ENCODE measurements around the gene MAP3K21.

Gene MAP3K21

DNA sequence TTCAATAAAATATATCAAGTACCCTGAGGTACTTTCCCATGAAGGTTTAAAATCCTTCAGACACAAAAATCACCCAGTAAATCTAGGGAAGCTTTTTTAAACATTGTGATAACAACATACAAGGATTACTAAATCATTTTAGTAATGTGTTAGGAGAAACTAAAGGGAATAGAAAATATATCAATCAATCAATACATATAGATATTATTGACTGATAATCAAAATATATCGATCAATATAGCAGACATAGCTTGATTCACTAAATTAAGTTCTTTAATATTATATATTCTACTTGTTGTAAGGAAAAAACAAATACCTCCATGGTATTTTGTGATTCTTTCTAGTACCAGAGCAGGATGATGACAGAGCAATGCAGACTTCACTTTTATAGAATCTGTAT lies 35.2 kb downstream of the MAP3K21 start:
- no peak overlapping the region for H3K4me2 ChIP-seq
- H3K9ac ChIP-seq, result no peak overlapping the region
- H3K4me3 ChIP-seq, result no peak overlapping the region
- H3K4me1 ChIP-seq, result peaks cover 0 to 6% (median 0%) of the 10 kb centered on the region in 10 experiments; a peak in 2 of 20 replicates
- H3K27ac ChIP-seq, result no peak overlapping the region
- H3K36me3 ChIP-seq, result 0 out of 22 replicates have a peak, but pooled peaks cover 0 to 5% (median 0%) of the 10 kb centered on the region in 11 experiments
- H4K20me1 ChIP-seq, result no peaks in the 10 kb centered on the region
- H3K9me3 ChIP-seq (replicated peaks in 1 of 11), result no peaks in the 10 kb centered on the region
- H3K27me3 ChIP-seq, result no peaks in the 10 kb centered on the region
- no peak for TF ChIP-seq Cebpa-rat (IDR thresholded peaks at IDR 0.05)

DNA sequence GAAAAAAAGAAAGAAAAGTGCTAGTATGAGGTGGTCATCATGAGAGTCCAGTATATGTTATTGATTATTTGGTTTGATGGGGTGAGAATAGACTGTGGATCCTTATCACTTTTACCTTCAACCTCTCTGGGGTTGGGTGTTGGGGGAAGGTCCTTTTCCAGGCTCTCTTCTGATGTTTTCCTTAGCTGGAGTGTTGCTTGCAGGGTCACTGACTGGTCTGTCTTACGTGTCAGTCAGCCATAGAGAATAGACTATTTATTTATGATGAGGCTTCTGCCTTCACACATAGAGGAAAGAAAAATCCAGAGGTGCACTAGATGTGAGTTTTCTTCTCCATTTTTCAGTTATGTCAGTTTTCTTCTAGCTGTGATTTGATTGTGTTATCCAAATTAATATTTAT lies 36.5 kb downstream of the MAP3K21 start:
- Histone ChIP-seq H3K9me3 (replicated peaks in 1 of 11) (no peaks in the 10 kb centered on the region), H3K36me3 (0 out of 22 replicates have a peak, but pooled peaks cover 0 to 5% (median 0%) of the 10 kb centered on the region in 11 experiments), H3K4me1 (no peaks in the 10 kb centered on the region), H3K27me3 (no peaks in the 10 kb centered on the region), H3K27ac (no peak overlapping the region), H3K4me3 (no peak overlapping the region), H4K20me1 (no peaks in the 10 kb centered on the region), H3K4me2 (no peak overlapping the region), H3K9ac (no peak overlapping the region)
- TF ChIP-seq Cebpa-rat (IDR thresholded peaks at IDR 0.05), result no peak

DNA sequence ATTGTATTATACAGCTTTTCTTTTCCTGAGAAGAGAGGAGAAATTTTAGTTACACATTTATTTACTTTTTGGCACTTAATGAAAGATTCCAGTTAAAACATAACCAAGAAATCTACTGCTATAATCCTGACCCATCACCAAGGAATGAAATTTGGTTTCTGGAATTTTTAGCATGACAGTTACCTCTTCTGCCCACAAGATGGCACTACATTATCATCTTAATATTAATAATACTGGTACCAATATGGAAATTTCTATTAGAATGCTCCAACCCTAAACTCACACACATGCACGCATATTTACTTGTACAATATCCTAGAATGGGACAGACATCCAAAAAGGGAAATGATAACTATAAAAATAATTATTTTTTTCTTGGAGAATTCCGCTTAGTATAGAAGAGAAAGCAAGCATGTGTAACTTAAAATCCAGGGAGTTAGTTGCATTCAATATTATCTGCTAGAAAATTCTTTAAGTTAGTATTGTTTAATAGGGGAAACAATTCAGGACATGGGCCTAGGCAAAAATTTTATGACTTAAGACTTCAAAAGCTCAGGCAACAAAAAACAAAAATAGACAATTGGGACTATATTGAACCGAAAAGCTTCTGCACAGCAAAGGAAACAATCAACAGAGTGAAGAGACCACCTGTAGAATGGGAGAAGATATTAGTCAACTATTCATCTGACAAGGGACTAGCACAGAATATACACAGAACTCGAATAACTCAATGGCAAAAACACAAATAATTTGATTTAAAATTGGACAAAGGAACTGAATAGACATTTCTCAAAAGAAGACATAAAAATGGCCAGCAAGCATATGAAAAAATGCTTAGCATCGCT lies 37.4 kb downstream of the MAP3K21 start:
- Histone ChIP-seq H3K4me1 (no peaks in the 10 kb centered on the region), H3K4me2 (no peak overlapping the region), H3K27me3 (no peaks in the 10 kb centered on the region), H3K9ac (no peak overlapping the region), H4K20me1 (no peaks in the 10 kb centered on the region), H3K9me3 (replicated peaks in 1 of 11) (no peaks in the 10 kb centered on the region), H3K4me3 (no peak overlapping the region), H3K27ac (no peak overlapping the region), H3K36me3 (0 out of 22 replicates have a peak, but pooled peaks cover 0 to 5% (median 0%) of the 10 kb centered on the region in 11 experiments)
- no peak for TF ChIP-seq Cebpa-rat (IDR thresholded peaks at IDR 0.05)

DNA sequence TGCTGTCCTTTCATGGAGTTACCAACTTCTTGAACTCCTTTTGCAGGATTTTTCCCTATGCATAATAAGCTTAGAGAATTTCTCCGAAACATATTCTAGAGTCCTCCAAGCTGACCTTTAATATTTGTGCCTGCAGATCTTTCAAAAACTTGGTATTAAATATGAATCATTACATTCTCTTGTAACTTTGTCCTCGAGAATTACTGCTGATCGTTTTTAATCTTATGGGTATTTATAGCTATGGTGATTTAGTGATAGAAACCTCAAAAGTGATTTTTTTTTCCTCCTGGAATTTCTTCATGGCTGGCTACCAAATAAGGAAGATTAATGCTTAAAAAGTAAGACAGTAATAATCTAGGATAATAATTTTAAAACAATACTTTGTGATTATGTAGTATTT lies 39.1 kb downstream of the MAP3K21 start:
- Histone ChIP-seq H3K9ac (no peak overlapping the region), H3K9me3 (replicated peaks in 1 of 11) (no peaks in the 10 kb centered on the region), H3K27me3 (no peaks in the 10 kb centered on the region), H3K36me3 (0 out of 22 replicates have a peak, but pooled peaks cover 0 to 5% (median 0%) of the 10 kb centered on the region in 11 experiments), H4K20me1 (no peaks in the 10 kb centered on the region), H3K27ac (no peak overlapping the region), H3K4me1 (no peaks in the 10 kb centered on the region), H3K4me3 (no peak overlapping the region), H3K4me2 (no peak overlapping the region)
- no peak for TF ChIP-seq Cebpa-rat (IDR thresholded peaks at IDR 0.05)

DNA sequence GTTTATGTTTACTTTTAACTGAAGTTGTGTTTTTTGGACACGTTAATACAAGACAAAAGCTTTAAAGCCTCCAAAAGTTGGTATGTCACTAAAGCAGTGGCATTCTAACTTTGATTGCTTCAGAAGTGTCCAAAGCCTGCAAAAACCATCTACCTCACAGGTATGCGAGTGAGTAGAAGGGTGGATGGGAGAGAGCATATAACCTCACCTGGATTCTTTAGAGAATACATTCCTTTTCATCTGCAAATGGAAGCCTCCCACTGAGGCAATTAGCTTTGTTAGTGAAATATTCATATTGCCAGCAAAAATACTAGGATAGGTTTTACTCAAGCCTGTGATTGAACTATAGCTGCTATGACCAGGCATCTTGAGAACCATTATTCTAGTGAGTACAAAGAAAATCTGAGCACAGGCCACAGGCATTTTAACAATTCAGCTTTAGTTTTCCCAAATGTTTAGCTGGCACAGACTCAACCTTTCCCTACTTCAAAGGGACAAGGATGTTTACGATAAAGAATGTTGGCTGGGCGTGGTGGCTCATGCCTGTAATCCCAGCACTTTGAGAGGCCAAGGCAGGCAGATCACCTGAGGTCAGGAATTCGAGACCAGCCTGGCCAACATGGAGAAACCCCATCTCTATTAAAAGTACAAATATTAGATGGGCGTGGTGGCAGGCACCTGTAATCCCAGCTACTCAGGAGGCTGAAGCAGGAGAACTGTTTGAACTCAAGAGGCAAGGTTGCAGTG lies 39.7 kb downstream of the MAP3K21 start:
- no peak overlapping the region for H3K27ac ChIP-seq
- no peaks in the 10 kb centered on the region for H4K20me1 ChIP-seq
- no peaks in the 10 kb centered on the region for H3K27me3 ChIP-seq

DNA sequence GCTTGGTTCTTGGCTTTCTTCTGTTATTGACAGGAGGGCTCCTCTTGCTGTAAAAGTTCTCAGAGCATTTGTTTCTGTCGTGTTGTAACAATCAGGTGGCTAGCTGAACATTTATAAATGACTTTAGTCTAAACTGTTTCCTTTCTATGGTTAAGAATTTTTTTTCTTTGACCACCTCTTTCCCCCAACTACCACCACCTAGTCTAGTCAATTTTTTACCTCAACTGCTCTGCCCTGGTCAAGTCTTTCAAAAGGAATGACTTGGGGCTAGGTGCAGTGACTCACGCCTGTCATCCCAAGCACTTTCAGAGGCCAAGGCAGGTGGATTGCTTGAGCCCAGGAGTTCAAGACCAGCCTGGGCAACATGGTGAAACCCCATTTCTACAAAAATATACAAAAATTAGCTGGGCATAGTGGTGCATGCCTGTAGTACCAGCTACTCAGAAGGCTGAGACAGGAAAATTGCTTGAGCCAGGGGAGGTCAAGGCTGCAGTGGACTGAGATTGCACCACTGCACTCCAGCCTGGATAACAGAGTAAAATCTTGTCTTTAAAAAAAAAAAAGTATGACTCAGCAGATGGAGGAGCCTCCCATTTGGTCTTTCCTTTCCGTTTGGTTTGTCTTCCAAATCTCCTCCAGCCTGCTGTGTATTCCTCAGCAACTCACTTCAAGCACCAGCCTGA lies 40.7 kb downstream of the MAP3K21 start:
- Histone ChIP-seq H3K36me3 (0 out of 22 replicates have a peak, but pooled peaks cover 0 to 5% (median 0%) of the 10 kb centered on the region in 11 experiments), H3K27me3 (no peaks in the 10 kb centered on the region), H3K9ac (no peak overlapping the region), H3K27ac (no peak overlapping the region), H3K4me3 (no peak overlapping the region), H4K20me1 (no peaks in the 10 kb centered on the region; a peak in 1 of 22 replicates), H3K9me3 (replicated peaks in 1 of 11) (no peaks in the 10 kb centered on the region), H3K4me2 (no peak overlapping the region), H3K4me1 (no peaks in the 10 kb centered on the region)
- no peak for TF ChIP-seq Cebpa-rat (IDR thresholded peaks at IDR 0.05)

More for the DNA sequence above, 39.7 kb downstream of the MAP3K21 start:
- no peak overlapping the region for H3K4me2 ChIP-seq
- no peaks in the 10 kb centered on the region for H3K9me3 ChIP-seq (replicated peaks in 1 of 11)
- H3K36me3 ChIP-seq, result 0 out of 22 replicates have a peak, but pooled peaks cover 0 to 5% (median 0%) of the 10 kb centered on the region in 11 experiments
- no peak for TF ChIP-seq Cebpa-rat (IDR thresholded peaks at IDR 0.05)
- H3K9ac ChIP-seq, result no peak overlapping the region
- H3K4me3 ChIP-seq, result no peak overlapping the region
- no peaks in the 10 kb centered on the region for H3K4me1 ChIP-seq

DNA sequence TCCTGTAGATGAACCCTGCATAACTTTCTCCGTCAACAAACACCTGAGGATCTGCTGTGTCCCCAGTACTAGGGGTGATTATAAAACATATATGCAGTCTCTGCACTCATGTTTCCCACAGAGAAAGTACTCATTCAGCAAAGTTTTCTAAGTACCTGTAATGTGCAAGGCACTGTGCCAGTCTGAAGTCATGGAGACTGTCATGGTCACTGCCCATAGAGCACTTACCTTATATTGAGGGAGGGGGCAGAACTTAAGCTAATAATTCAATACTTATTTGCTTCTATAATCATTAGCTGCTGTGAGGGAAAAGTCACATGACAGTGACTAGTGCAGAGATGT lies 41.2 kb downstream of the MAP3K21 start:
- H3K4me1 ChIP-seq, result no peaks in the 10 kb centered on the region
- no peak overlapping the region for H3K4me2 ChIP-seq
- H3K9me3 ChIP-seq (replicated peaks in 1 of 11), result no peaks in the 10 kb centered on the region
- 0 out of 22 replicates have a peak, but pooled peaks cover 0 to 5% (median 0%) of the 10 kb centered on the region in 11 experiments for H3K36me3 ChIP-seq
- no peak overlapping the region for H3K9ac ChIP-seq
- H3K4me3 ChIP-seq, result no peak overlapping the region
- H3K27me3 ChIP-seq, result no peaks in the 10 kb centered on the region
- H3K27ac ChIP-seq, result no peak overlapping the region
- H4K20me1 ChIP-seq, result no peaks in the 10 kb centered on the region; a peak in 1 of 22 replicates
- TF ChIP-seq Cebpa-rat (IDR thresholded peaks at IDR 0.05), result no peak

DNA sequence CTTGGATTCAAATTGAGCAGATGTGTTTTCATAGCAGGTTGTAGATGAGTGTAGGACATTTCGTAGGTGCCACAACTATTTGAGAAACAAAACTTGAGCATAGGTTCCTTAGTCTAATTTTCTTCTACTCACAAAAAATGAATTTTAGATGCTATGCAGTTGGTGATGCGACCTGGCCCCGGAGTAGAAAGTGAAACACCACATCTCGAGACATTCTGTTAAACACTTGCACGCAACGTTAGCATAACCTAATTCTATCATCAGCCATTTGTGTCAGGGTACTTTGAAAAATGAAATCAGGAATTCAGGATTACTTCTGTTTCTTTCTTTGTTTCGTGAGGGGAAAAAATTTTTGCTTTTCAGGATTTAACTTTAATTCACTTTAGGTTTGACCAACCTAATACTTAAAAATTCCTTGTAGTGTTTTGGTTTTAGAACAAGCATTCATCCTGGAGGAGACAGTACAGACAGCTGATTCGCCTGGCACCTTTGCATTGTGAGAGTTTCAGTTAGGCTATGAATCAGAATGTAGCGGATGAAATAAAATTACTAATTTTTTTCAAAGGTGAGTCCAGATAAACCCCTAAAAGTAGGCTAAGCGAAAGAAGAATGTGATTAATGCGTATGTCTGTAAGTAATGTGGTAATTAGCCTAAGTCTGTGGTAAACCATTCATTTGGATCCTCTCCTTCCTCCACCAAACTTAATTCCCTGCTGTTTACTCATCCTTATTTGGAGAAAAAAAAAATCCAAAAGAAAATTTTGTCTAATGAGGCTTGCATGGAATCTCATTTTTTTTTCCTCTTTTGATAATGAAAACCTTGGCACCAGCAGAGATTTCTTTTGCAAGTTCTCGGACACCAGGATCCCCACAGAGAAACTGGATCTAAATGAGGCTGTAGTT lies 44.9 kb downstream of the MAP3K21 start:
- TF ChIP-seq Cebpa-rat (IDR thresholded peaks at IDR 0.05), result no peak
- Histone ChIP-seq H4K20me1 (no peaks in the 10 kb centered on the region; a peak in 1 of 22 replicates), H3K9me3 (replicated peaks in 1 of 11) (no peaks in the 10 kb centered on the region), H3K9ac (no peak overlapping the region), H3K4me3 (no peak overlapping the region), H3K4me1 (no peaks in the 10 kb centered on the region), H3K27me3 (no peaks in the 10 kb centered on the region), H3K36me3 (0 out of 22 replicates have a peak, but pooled peaks cover 0 to 5% (median 0%) of the 10 kb centered on the region in 11 experiments), H3K27ac (no peak overlapping the region), H3K4me2 (no peak overlapping the region)

Data from BLaER1 treated with 17β-estradiol and CSF1 and Interleukin-3, amounts not matched to agents 10 nM and 100 nM (cell line).